ENCODE measurements around the gene GGCX.
A peak's percentile ranks its signal among the peaks of the same experiment; 100 is the strongest.
"Not testable (repeated sequence)": the region's sequence is repeated elsewhere in the genome, so short reads cannot be mapped to it uniquely, and the experiment has no call there.

GGCX gene

DNA sequence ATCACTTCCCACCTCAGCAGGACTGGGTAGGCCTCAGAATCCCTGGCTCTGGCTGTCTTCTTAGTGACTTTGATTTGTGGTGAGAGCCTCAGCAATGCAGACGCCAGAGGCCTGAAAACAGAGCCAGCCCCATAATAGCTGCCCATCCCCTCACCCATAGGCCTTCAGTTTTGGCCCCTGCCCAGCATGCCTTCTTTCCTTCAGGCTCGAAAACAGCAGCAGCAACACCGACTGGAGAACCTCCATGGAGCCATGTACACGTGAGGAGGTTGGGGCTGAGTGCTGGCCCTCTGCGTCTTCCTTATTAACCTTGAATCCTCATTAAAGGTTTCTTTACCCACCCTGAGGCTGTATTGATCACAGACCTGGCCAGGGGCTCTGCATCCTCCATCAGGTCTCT lies 35.9 kb upstream of the GGCX start:
- TF ChIP-seq, protein P1, sequence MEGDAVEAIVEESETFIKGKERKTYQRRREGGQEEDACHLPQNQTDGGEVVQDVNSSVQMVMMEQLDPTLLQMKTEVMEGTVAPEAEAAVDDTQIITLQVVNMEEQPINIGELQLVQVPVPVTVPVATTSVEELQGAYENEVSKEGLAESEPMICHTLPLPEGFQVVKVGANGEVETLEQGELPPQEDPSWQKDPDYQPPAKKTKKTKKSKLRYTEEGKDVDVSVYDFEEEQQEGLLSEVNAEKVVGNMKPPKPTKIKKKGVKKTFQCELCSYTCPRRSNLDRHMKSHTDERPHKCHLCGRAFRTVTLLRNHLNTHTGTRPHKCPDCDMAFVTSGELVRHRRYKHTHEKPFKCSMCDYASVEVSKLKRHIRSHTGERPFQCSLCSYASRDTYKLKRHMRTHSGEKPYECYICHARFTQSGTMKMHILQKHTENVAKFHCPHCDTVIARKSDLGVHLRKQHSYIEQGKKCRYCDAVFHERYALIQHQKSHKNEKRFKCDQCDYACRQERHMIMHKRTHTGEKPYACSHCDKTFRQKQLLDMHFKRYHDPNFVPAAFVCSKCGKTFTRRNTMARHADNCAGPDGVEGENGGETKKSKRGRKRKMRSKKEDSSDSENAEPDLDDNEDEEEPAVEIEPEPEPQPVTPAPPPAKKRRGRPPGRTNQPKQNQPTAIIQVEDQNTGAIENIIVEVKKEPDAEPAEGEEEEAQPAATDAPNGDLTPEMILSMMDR (IDR thresholded peaks at IDR 0.05; ENCODE audit: insufficient read depth, missing control alignments) = no peak
- DNase-seq (ENCODE audit: insufficient read length, low spot score) (no peak), FAIRE-seq (no peak)

DNA sequence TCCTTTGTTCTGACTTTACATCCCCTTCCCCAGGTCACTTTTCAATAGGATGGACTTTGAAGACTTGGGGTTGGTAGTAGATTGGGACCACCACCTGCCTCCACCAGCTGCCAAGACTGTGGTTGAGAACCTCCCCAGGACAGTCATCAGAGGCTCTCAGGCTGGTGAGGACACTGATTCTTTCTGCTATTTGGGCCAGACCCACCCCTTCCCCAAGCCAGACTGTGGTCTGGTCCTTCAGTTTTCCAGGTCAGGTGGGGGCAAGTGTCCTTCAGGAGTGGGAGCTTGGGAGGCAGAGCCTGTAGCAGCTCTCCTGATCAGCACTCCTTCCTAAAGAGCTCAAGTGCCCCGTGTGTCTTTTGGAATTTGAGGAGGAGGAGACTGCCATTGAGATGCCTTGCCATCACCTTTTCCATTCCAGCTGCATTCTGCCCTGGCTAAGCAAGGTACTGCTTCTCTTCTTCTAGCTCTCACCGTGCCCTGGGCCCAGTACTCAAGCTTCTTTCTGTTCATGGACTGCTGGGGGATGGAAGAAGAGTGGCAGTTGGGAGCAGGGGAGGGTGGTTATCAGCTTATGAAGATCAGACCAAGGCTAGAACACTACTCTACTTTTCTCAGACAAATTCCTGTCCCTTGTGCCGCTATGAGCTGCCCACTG lies 35.3 kb upstream of the GGCX start:
- DNase-seq (ENCODE audit: insufficient read length, low spot score) = no peak
- no peak for FAIRE-seq
- TF ChIP-seq, protein P1 (IDR thresholded peaks at IDR 0.05; ENCODE audit: insufficient read depth, missing control alignments) = no peak

DNA sequence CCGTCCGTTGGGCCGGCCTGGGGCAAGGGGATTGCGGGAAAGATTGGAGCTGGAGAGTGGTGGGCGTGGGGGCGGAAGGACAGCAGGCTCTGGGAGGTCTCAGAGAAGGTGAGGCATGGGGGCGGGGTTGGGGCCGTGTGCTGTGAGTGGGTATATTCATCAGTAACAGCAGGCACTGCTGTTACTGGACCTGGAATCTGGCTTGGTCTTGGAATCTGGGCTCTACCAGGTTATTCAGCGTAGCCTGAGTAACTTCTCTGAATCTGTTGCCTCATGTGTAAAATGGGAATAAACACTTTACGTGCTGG lies 34.7 kb upstream of the GGCX start:
- FAIRE-seq (no peak), DNase-seq (ENCODE audit: insufficient read length, low spot score) (no peak)
- TF ChIP-seq, protein P1 (IDR thresholded peaks at IDR 0.05; ENCODE audit: insufficient read depth, missing control alignments) = no peak

DNA sequence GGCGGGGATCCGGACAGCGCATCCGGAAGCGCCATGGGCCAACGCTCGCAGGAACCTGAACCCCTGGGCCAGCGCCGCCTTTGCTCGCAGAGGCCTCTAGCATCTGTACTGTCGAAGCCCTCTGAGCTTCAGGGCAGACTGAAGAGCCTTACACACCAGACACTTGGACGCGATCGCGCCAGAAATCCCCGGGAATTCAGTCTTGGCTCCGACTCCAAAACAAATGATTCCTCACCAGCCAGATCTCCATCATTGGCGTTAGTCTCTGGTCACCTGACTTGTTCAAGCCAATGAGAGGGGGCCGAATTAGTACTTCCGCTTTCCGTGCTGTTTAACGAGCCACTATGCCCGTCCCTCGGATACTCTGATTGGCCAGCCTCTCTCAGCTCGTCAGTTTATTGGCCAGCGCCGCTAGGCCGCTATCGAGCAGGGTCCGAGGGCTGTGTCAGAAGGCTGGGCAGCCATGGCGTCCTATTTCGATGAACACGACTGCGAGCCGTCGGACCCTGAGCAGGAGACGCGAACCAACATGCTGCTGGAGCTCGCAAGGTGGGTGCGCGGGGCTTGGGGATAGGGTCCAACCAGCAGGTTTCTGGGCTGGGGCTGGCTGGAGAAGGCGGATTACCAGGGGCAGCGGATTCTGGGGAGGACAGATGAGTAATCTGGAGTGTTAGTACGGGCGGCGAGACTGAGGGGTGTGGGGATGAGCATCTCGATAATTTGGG lies 34.2 kb upstream of the GGCX start, which contains the start of gene RNF181:
TSS of gene RNF181 (plus strand) at position 445 of the 725 bp plus-strand sequence. CDS start at position 464, 19 bp downstream.
- DNase-seq (ENCODE audit: insufficient read length, low spot score) (peak; percentile 99), FAIRE-seq (peak; percentile 82)
- TF ChIP-seq, protein P1 (IDR thresholded peaks at IDR 0.05; ENCODE audit: insufficient read depth, missing control alignments) = no peak

DNA sequence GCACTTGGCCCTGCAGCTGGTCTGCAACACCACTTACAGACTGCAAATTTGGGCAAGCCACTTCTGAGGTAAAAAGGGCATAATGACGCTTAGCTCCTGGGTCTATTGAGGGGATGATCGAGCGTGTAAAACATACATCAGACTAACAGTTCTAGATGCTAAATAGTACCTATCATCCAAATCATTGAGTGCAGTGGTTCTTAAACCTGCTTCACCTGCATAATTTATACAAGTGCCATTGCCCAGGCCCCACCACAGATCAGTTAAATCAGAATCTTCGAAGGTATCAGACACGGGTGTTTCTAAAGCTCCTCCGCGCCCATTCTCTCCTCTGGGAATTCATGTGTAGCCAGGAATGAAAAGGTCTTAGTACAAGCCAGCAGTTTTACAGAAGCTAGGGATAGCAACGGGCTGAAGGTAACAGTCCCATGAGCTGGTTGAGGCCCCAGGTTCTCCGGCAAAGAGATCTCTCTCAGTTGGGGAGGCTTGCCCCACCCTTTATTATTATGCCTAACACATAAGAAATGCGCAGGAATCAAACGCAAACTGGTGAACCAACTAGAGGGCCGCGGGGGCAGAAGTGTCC lies 33.5 kb upstream of the GGCX start:
- no peak for FAIRE-seq
- TF ChIP-seq, protein P1 (IDR thresholded peaks at IDR 0.05; ENCODE audit: insufficient read depth, missing control alignments) = no peak
- no peak for DNase-seq (ENCODE audit: insufficient read length, low spot score)

DNA sequence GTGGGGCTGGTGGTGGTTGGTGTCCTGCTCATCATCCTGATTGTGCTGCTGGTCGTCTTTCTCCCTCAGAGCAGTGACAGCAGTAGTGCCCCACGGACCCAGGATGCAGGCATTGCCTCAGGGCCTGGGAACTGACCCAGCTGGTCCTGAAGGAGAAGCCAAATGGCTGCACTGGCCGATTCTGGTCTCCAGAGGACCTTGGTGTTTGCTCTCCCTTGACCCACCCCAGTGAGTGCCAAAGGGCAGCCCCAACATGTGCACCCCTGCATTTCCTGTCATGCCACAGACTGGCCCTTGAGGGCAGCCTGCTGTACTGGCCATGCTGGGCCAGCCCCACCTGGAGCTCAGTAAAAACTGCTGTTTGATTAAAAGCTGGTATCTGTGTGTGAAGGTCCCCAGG lies 31.7 kb upstream of the GGCX start:
- TF ChIP-seq, protein P1 (IDR thresholded peaks at IDR 0.05; ENCODE audit: insufficient read depth, missing control alignments) = no peak
- no peak for DNase-seq (ENCODE audit: insufficient read length, low spot score)
- FAIRE-seq = no peak

DNA sequence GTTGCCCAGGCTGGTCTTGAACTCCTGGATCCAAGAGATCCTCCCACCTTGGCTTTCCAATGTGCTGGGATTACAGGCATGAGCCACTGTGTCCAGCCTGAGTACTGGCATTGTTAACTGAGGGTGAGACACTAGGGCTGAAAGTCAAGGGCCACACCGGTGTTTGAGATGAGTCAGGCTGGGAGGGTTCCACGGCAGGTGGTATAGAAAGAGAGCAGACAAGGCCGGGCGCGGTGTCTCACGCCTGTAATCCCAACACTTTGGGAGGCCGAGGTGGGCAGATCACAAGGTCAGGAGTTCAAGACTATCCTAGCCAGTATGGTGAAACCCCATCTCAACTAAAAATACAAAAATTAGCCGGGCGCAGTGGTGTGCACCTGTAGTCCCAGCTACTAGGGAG lies 31.0 kb upstream of the GGCX start:
- FAIRE-seq; DNase-seq (ENCODE audit: insufficient read length, low spot score): not testable (repeated sequence)

Data from D721Med (cell line).